Trophoblast cell (in vitro differentiated cells and primary cell): ENCODE data around the gene FHL3.

Experiments used
- DNase-seq, 2 donors: peaks; one replicate each; pipeline ENCODE4 v3.0.0-alpha.2; 2016
- H2AFZ ChIP-seq: 2 replicates; pipeline ENCODE4 v1.6.1; 2013; ENCODE audit warnings: low read length, moderate library complexity, mild to moderate bottlenecking; ENCODE audit not compliant: insufficient read depth, poor library complexity
- H2AK5ac ChIP-seq: 2 replicates; pipeline ENCODE4 v1.6.1; 2013; ENCODE audit warnings: mild to moderate bottlenecking, low read length
- H2BK120ac ChIP-seq: 2 replicates; pipeline ENCODE4 v1.6.1; 2013; ENCODE audit warnings: low read length, mild to moderate bottlenecking, moderate library complexity; ENCODE audit not compliant: insufficient read depth, poor library complexity
- H2BK12ac ChIP-seq: 2 replicates; pipeline ENCODE4 v1.6.1; 2013; ENCODE audit warnings: mild to moderate bottlenecking, low read length, moderate library complexity
- H2BK5ac ChIP-seq: 2 replicates; pipeline ENCODE4 v1.6.1; 2013; ENCODE audit warnings: low read length, low read depth, moderate library complexity, mild to moderate bottlenecking; ENCODE audit not compliant: poor library complexity
- H3K14ac ChIP-seq: 2 replicates; pipeline ENCODE4 v1.6.1; 2013; ENCODE audit warnings: mild to moderate bottlenecking, low read length
- H3K18ac ChIP-seq: 2 replicates; pipeline ENCODE4 v1.6.1; 2013; ENCODE audit warnings: mild to moderate bottlenecking, low read length
- H3K23ac ChIP-seq: 2 replicates; pipeline ENCODE4 v1.6.1; 2013; ENCODE audit warnings: low read length
- H3K27ac ChIP-seq: 2 replicates; pipeline ENCODE4 v1.5.1; 2013; ENCODE audit warnings: low read depth, mild to moderate bottlenecking, inconsistent platforms, low read length, moderate library complexity
- H3K27me3 ChIP-seq: 2 replicates; pipeline ENCODE4 v1.6.1; 2013; ENCODE audit warnings: inconsistent platforms, mild to moderate bottlenecking, low read length, moderate library complexity; ENCODE audit not compliant: insufficient read depth
- H3K36me3 ChIP-seq, 2 experiments: 1 replicate in 1 of 2; 2 replicates in 1 of 2; pipeline ENCODE4 v1.6.1; 2013; ENCODE audit warnings: low read length in 2 of 2, mild to moderate bottlenecking in 2 of 2, moderate library complexity in 1 of 2; ENCODE audit not compliant: insufficient read depth in 2 of 2, control insufficient read depth in 1 of 2
- H3K4ac ChIP-seq: 2 replicates; pipeline ENCODE4 v1.6.1; 2013; ENCODE audit warnings: low read depth, mild to moderate bottlenecking, low read length, moderate library complexity
- H3K4me1 ChIP-seq, 2 experiments: 1 replicate in 1 of 2; 2 replicates in 1 of 2; pipeline ENCODE4 v1.6.1; 2013; ENCODE audit warnings: low read length in 2 of 2, mild to moderate bottlenecking in 2 of 2, moderate library complexity in 1 of 2; ENCODE audit not compliant: insufficient read depth in 2 of 2, control insufficient read depth in 1 of 2
- H3K4me2 ChIP-seq: 2 replicates; pipeline ENCODE4 v1.6.1; 2013; ENCODE audit warnings: inconsistent platforms, mild to moderate bottlenecking, low read length, moderate library complexity
- H3K4me3 ChIP-seq: 2 replicates; pipeline ENCODE4 v1.5.1; 2013; ENCODE audit warnings: mild to moderate bottlenecking, low read depth, low read length, inconsistent platforms
- H3K79me1 ChIP-seq: one replicate; pipeline ENCODE4 v1.6.1; 2013; ENCODE audit warnings: low read length
- H3K79me2 ChIP-seq: 2 replicates; pipeline ENCODE4 v1.6.1; 2013; ENCODE audit warnings: low read length, mild to moderate bottlenecking; ENCODE audit not compliant: control insufficient read depth, insufficient read depth, poor library complexity
- H3K9ac ChIP-seq: 2 replicates; pipeline ENCODE4 v1.6.1; 2013; ENCODE audit warnings: mild to moderate bottlenecking, low read length
- H3K9me3 ChIP-seq: 2 replicates; pipeline ENCODE4 v1.6.1; 2013; ENCODE audit warnings: low read depth, mild to moderate bottlenecking, control low read depth, inconsistent platforms, low read length; ENCODE audit not compliant: insufficient read depth
- H4K12ac ChIP-seq: 2 replicates; pipeline ENCODE4 v1.6.1; 2013; ENCODE audit warnings: low read depth, mild to moderate bottlenecking, low read length, moderate library complexity
- H4K8ac ChIP-seq: 2 replicates; pipeline ENCODE4 v1.6.1; 2013; ENCODE audit warnings: low read depth, mild to moderate bottlenecking, low read length, moderate library complexity
- H4K91ac ChIP-seq: one replicate; pipeline ENCODE4 v1.6.1; 2013; ENCODE audit warnings: low read depth, mild to moderate bottlenecking, low read length, moderate library complexity
- WGBS: extraction: QIAGEN DNeasy Blood & Tissue Kit; methylation state at CpG from one replicate; pipeline ENCODE4 v1.1.7; 2013; ENCODE audit warnings: missing lambda C conversion rate; ENCODE audit not compliant: insufficient read length, insufficient coverage; ENCODE audit errors: extremely low coverage; 5-methylcytosine and 5-hydroxymethylcytosine counted together

FHL3 gene

DNA sequence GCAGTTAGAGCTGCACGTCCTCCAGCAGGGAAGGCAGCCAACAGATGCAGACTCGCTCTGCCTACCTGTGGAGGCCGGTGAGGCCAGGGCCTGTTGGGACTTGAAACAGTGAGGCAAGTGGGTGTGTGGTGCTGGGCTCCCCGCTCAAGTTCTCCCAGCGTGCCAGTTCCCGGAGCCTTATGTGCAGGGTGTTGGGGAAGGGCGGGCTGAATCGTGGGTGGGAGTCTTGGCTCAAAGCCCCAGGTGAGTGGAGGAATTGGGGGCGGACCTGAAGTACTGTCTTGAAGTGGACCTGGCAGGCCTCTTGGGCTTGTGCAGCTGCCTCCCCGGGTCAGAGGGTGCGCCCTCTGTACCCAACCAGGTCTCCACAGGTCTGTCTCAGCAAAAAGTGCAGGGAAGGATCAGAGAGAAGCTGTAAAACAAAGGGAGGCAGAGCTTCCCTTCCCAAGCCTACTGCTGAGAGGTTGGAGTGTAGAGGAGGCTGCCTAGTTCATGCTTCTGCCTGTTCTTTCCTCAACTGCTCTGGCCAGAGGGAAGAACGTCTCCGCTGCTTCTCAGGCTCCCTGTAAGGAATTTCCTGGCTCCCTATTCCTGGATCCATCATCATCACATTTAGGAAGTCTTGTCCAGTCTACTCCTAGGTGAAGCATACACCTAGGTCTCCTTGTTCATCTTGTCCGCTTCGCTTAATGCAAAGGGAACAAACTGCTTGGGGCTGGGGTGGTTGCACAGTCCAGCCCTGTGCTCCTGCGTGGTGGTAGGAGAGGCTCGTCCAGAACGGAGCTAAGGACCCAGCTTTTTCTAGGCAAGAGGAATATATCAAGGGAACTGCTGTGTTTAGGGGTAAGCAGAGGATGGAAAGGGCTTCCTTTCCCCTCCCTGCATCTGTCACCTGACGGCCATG lies 22.1 kb upstream of the FHL3 start:
- Histone ChIP-seq H3K14ac (no peak overlapping the region), H2BK120ac (no peak overlapping the region), H3K23ac (no peak overlapping the region), H3K4me1 (peaks cover 17 to 19% of the 10 kb centered on the region in 2 experiments), H3K4me3 (no peak overlapping the region), H3K79me1 (peaks cover 6% of the 10 kb centered on the region), H3K27me3 (no peaks in the 10 kb centered on the region), H3K4me2 (no peak overlapping the region), H3K79me2 (no peaks in the 10 kb centered on the region), H2BK5ac (no peak overlapping the region), H3K27ac (no peak overlapping the region), H3K9me3 (no peaks in the 10 kb centered on the region), H4K12ac (no peak overlapping the region), H2AFZ (no peak overlapping the region), H3K9ac (no peak overlapping the region), H2AK5ac (no peak overlapping the region), H4K91ac (no peak overlapping the region), H3K36me3 (peaks cover 18 to 30% of the 10 kb centered on the region in 2 experiments), H3K4ac (no peak overlapping the region), H3K18ac (no peak overlapping the region), H4K8ac (no peak overlapping the region), H2BK12ac (no peak overlapping the region)
- WGBS: no CpG with 5 or more reads among the region's 19 CpGs
- no peak for DNase-seq

DNA sequence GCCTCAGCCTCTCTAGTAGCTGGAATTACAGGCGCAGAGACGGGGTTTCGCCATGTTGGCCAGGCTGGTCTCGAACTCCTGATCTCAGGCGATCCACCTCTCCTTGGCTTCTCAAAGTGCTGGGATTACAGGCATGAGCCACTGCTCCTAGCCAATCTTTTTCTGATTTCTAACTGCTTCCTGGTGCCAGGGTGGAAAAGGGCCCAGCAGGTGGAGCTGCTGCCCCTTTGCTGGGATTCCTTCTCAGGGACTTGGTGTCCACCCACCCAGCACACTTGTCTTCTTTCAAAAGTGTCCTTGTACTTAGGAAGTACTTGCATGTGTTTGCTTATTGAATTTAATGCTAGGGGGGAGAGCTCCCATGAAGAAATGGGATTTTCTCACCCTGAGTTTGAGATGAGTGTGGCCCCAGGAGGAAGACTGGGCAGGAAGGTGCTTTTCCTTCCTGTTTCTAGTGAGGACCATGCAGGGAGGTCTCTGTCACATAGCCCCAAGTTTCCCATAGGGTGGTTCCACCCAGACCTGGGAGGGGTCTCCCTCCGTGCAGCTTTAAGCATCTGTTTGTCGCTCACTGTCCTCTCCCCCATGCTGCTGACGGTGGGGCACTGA lies 21.4 kb upstream of the FHL3 start:
- Histone ChIP-seq H2BK12ac (no peak overlapping the region), H3K18ac (no peak overlapping the region), H4K12ac (no peak overlapping the region), H2AFZ (no peak overlapping the region), H3K9ac (no peak overlapping the region), H3K9me3 (no peaks in the 10 kb centered on the region), H3K27ac (no peak overlapping the region), H3K4me3 (no peak overlapping the region), H4K8ac (no peak overlapping the region), H3K23ac (no peak overlapping the region), H2AK5ac (no peak overlapping the region), H3K4ac (no peak overlapping the region), H3K4me1 (peaks cover 17 to 19% of the 10 kb centered on the region in 2 experiments), H2BK120ac (no peak overlapping the region), H3K79me2 (no peaks in the 10 kb centered on the region), H2BK5ac (no peak overlapping the region), H3K4me2 (no peak overlapping the region), H4K91ac (no peak overlapping the region), H3K36me3 (peaks cover 24 to 36% of the 10 kb centered on the region in 2 experiments), H3K27me3 (no peaks in the 10 kb centered on the region), H3K14ac (no peak overlapping the region), H3K79me1 (peaks cover 6% of the 10 kb centered on the region)
- no CpG with 5 or more reads among the region's 8 CpGs for WGBS
- DNase-seq: peak; percentile 38 to 58

DNA sequence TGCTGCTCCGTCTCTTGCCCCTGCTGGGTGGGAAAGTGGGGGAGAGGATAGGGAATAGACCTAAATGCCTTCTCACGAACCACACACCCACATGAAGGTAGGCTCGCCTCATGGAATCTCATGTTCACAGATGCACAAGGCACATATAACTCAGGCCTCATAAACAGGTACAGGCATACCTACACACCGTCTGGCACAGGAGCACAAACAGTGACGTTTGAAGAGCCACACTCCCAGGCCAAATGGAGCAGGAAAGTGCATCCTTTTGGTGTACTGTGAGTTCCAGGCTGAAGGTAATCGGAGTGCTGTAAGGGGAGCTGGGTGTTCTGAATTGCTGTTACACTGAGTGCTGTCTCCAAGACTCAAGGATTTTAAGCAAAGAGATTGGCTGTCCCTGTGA lies 20.4 kb upstream of the FHL3 start:
- no peak overlapping the region for H3K14ac ChIP-seq
- no peak for DNase-seq
- peaks cover 30 to 42% of the 10 kb centered on the region in 2 experiments for H3K36me3 ChIP-seq
- H2AK5ac ChIP-seq: no peak overlapping the region
- no peak overlapping the region for H4K91ac ChIP-seq
- no peak overlapping the region for H3K9ac ChIP-seq
- no peak overlapping the region for H2BK12ac ChIP-seq
- H2BK5ac ChIP-seq: no peak overlapping the region
- no peak overlapping the region for H3K23ac ChIP-seq
- peaks cover 14 to 16% of the 10 kb centered on the region in 2 experiments for H3K4me1 ChIP-seq
- no peaks in the 10 kb centered on the region for H3K27me3 ChIP-seq
- no peak overlapping the region for H2BK120ac ChIP-seq
- no peaks in the 10 kb centered on the region for H3K79me2 ChIP-seq
- H3K9me3 ChIP-seq: no peaks in the 10 kb centered on the region
- H4K8ac ChIP-seq: no peak overlapping the region
- no peak overlapping the region for H3K4ac ChIP-seq
- H4K12ac ChIP-seq: no peak overlapping the region
- H3K4me2 ChIP-seq: no peak overlapping the region
- no peak overlapping the region for H3K18ac ChIP-seq
- no CpG with 5 or more reads among the region's 6 CpGs for WGBS
- peaks cover 6% of the 10 kb centered on the region for H3K79me1 ChIP-seq
- no peak overlapping the region for H2AFZ ChIP-seq
- H3K4me3 ChIP-seq: no peak overlapping the region
- no peak overlapping the region for H3K27ac ChIP-seq

DNA sequence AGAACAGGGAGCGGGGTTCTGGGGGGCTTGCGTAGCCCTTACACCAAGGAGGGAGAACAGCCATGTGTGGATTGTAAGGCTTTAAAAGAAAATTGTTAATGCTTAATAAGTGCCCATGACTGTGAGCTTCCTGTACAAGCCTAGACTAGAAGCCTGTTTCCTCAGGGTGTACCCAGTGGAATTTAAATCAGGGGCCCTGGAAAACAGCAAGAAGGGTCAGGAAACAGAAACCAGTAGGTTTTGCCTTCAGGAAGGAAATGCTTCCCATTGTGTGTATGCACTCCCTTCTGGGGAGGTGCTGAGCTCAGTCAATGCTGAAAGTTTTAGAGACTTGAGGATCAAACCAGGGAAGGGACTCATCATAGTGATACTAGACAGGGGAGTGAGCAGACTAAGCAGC lies 19.9 kb upstream of the FHL3 start:
- no CpG with 5 or more reads among the region's 2 CpGs for WGBS

More for the DNA sequence above, 19.9 kb upstream of the FHL3 start:
- Histone ChIP-seq H3K27me3 (no peaks in the 10 kb centered on the region), H4K8ac (no peak overlapping the region), H3K79me1 (peaks cover 6% of the 10 kb centered on the region), H3K4me3 (no peak overlapping the region), H3K9ac (no peak overlapping the region), H4K12ac (no peak overlapping the region), H3K4ac (no peak overlapping the region), H3K18ac (peak overlapping the region; percentile 52), H4K91ac (no peak overlapping the region), H2BK5ac (peak overlapping the region; percentile 12), H3K4me1 (peaks cover 10 to 12% of the 10 kb centered on the region in 2 experiments), H3K14ac (no peak overlapping the region), H3K9me3 (no peaks in the 10 kb centered on the region), H2AK5ac (no peak overlapping the region), H3K79me2 (no peaks in the 10 kb centered on the region), H2AFZ (no peak overlapping the region), H3K4me2 (no peak overlapping the region), H2BK120ac (no peak overlapping the region), H2BK12ac (no peak overlapping the region), H3K27ac (no peak overlapping the region), H3K23ac (no peak overlapping the region), H3K36me3 (peaks cover 30 to 45% of the 10 kb centered on the region in 2 experiments)
- no peak for DNase-seq
